Cardiac muscle cell (in vitro differentiated cells and primary cell): ENCODE measurements around the gene ADAMTS3. TPM values are rescaled to one million over a fixed set of nuclear protein-coding genes. Genes with fewer than 3 reads are reported as not detected.

Experiments
- DNase-seq, 2 donors: peaks; one replicate each; pipeline versions ENCODE4 v3.0.0 to v3.0.0-alpha.2; 2010 to 2017; ENCODE audit warnings: low read depth in 1 of 2, low spot score in 1 of 2
- H3K27ac ChIP-seq: fragments of 200-600 bp; sonication (generic); 2 replicates; pipeline ENCODE4 v1.5.1; 2016
- H3K27me3 ChIP-seq: fragments of 200-600 bp; sonication (generic); 2 replicates; pipeline ENCODE4 v1.6.0; 2016; ENCODE audit warnings: control low read depth
- H3K36me3 ChIP-seq: fragments of 200-600 bp; sonication (generic); 2 replicates; pipeline ENCODE4 v1.5.1; 2016; ENCODE audit warnings: control low read depth
- H3K4me1 ChIP-seq: fragments of 200-600 bp; sonication (generic); 2 replicates; pipeline ENCODE4 v1.8.1; 2017; ENCODE audit warnings: low read depth, mild to moderate bottlenecking, mixed run types
- H3K4me3 ChIP-seq: fragments of 200-600 bp; sonication (generic); 2 replicates; pipeline ENCODE4 v1.5.1; 2016; ENCODE audit warnings: mild to moderate bottlenecking
- H3K9me3 ChIP-seq: fragments of 200-600 bp; sonication (generic); 2 replicates; pipeline ENCODE4 v1.5.1; 2017; ENCODE audit warnings: low read depth, mild to moderate bottlenecking, control low read depth
- polyA plus RNA-seq: library from polyadenylated mRNA; unstranded; fragments of >200 nt; fragmentation: Nextera tagmentation; extraction: Ambion mirVana; gene quantifications from 2 replicates; pipeline ENCODE4 v1.2.1, GENCODE V29; 2016
- total RNA-seq: library from RNA; depleted of rRNA; stranded (reverse); fragments of >200 nt; gene quantifications from 2 replicates; pipeline ENCODE4 v1.2.3, GENCODE V29; 2016
- TF ChIP-seq, protein P1 (sequence below): IDR thresholded peaks from 2 replicates; pipeline ENCODE4 v1.5.1; 2012; ENCODE audit warnings: low read depth, mild to moderate bottlenecking, low read length

ADAMTS3 gene
- total and polyA plus RNA-seq, 2 experiments from 2014 or later, result 1.2 to 14.7 TPM

GRCh38 chr4:72377491-72378194, 191.4 kb downstream of the ADAMTS3 start:
- Histone ChIP-seq H3K4me1 (peaks cover 8% of the 10 kb centered on the region), H3K36me3 (no peaks in the 10 kb centered on the region), H3K27ac (no peak overlapping the region), H3K9me3 (no peaks in the 10 kb centered on the region), H3K4me3 (no peak overlapping the region), H3K27me3 (no peaks in the 10 kb centered on the region)
- TF ChIP-seq, protein P1, sequence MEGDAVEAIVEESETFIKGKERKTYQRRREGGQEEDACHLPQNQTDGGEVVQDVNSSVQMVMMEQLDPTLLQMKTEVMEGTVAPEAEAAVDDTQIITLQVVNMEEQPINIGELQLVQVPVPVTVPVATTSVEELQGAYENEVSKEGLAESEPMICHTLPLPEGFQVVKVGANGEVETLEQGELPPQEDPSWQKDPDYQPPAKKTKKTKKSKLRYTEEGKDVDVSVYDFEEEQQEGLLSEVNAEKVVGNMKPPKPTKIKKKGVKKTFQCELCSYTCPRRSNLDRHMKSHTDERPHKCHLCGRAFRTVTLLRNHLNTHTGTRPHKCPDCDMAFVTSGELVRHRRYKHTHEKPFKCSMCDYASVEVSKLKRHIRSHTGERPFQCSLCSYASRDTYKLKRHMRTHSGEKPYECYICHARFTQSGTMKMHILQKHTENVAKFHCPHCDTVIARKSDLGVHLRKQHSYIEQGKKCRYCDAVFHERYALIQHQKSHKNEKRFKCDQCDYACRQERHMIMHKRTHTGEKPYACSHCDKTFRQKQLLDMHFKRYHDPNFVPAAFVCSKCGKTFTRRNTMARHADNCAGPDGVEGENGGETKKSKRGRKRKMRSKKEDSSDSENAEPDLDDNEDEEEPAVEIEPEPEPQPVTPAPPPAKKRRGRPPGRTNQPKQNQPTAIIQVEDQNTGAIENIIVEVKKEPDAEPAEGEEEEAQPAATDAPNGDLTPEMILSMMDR, result no peak
- DNase-seq, result peak in 1 of 2 donors; percentile 56

- TF ChIP-seq, protein P1, result no peak
- Histone ChIP-seq H3K27ac (no peak overlapping the region), H3K36me3 (no peaks in the 10 kb centered on the region), H3K27me3 (no peaks in the 10 kb centered on the region), H3K9me3 (no peaks in the 10 kb centered on the region), H3K4me3 (no peak overlapping the region), H3K4me1 (peaks cover 8% of the 10 kb centered on the region)
- no peak for DNase-seq
Observed at GRCh38 chr4:72376901-72377300, 192.1 kb downstream of the ADAMTS3 start.

DNA sequence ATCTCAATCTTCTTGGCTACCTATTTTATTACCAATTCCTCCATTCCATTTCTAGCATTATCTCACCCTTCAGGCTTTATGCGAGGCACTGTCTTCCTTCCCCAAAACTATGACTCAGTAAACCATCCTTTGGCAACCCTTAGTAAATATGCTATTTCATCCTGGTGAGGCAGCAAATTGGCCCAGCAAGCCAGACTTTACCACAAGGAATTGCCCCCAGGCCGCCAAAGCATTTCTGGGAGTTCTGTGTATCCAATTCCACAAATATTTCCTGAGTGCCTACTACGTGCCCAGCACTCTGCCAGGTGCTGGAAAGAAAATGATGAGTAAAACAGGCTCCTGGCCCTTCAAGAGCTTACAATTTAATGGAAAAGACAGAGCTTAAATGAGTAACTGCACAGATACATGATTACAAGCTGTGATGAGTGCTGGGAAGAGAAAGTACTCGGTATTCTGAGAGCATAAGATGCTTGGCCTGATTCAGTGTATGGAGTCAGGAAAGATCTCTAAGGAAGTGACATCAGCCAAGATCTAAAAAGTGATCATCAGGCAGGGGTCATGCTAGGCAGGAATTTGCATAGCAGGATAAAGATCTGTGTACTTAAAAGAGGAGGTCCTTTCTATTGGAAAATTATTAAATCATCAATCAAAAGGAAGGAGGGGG, 193.8 kb downstream of the ADAMTS3 start:
- TF ChIP-seq, protein P1, result no peak
- H3K27ac ChIP-seq, result no peak overlapping the region
- DNase-seq, result peak in 1 of 2 donors; percentile 53

DNA sequence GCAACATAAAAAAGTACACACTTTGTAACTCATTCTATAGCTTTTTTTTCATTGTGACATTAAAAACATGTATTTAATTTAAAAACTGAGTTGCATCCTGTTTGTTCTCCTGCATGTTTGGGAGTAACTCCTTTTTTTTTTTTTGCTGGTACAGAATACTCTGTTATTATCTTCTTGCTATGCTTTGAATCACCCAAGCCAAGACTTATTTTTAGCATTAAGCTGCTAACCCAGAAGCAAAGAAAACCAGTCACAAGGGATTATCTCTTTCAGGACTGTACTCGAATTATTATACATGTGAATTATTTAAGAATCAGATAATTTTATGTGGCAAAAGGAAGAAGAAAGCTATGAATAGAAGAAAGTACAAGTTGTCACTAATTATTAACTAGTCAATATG, 194.9 kb downstream of the ADAMTS3 start:
- TF ChIP-seq, protein P1, result no peak
- H3K4me3 ChIP-seq, result no peak overlapping the region
- no peaks in the 10 kb centered on the region for H3K27me3 ChIP-seq
- no peaks in the 10 kb centered on the region for H3K36me3 ChIP-seq
- peaks cover 8% of the 10 kb centered on the region for H3K4me1 ChIP-seq
- H3K27ac ChIP-seq, result no peak overlapping the region
- no peak for DNase-seq
- no peaks in the 10 kb centered on the region for H3K9me3 ChIP-seq

More for the DNA sequence above, 193.8 kb downstream of the ADAMTS3 start:
- H3K27me3 ChIP-seq, result no peaks in the 10 kb centered on the region
- no peaks in the 10 kb centered on the region for H3K36me3 ChIP-seq
- peaks cover 8% of the 10 kb centered on the region for H3K4me1 ChIP-seq
- H3K4me3 ChIP-seq, result no peak overlapping the region
- no peaks in the 10 kb centered on the region for H3K9me3 ChIP-seq

DNA sequence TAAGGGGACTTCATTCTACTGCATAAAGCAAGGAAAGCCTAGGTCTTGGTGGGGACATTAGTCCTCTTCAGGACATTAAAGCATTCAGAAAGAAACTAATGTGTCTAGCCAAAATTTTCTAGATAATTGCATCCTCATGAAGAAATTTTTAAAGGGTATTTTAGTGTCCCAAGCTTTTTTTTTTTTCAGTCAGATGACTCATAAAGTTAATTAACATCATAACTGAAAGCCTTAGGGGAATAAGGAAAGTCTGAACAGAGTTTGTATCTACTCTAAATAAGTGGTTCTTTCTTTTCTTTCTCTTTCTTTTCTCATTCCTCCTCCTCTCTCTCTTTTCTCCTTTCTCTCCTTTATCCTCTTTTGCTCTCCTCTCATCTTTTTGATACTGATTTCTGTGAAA, 202.4 kb downstream of the ADAMTS3 start:
- TF ChIP-seq, protein P1, result no peak
- no peaks in the 10 kb centered on the region for H3K4me1 ChIP-seq
- H3K27me3 ChIP-seq, result no peaks in the 10 kb centered on the region
- H3K36me3 ChIP-seq, result no peaks in the 10 kb centered on the region
- no peak for DNase-seq
- H3K27ac ChIP-seq, result no peak overlapping the region
- no peaks in the 10 kb centered on the region for H3K9me3 ChIP-seq
- no peak overlapping the region for H3K4me3 ChIP-seq
